ENCODE results near the gene EFNB2. TPM values are rescaled to one million over a fixed set of nuclear protein-coding genes. Genes with fewer than 3 reads are reported as not detected.

EFNB2 gene
- total RNA-seq, 1 donor from 2014 or later, result 0.31 TPM

GRCh38 chr13:106488076-106488475, 47.4 kb downstream of the EFNB2 start:
- Mint-ChIP-seq H3K4me1 (peaks cover 16% of the 10 kb centered on the region), H3K9me3 (no peaks in the 10 kb centered on the region), H3K4me3 (no peak overlapping the region), H3K36me3 (ENCODE audit: low read depth) (no peaks in the 10 kb centered on the region), H3K27me3 (peaks cover 39% of the 10 kb centered on the region), H3K27ac (no peak overlapping the region)
- no peak for TF ChIP-seq CTCF (IDR thresholded peaks at IDR 0.05)
- ChIA-PET CTCF (no interaction called here), POLR2A (no interaction called here)
- intact Hi-C loops (cut with micrococcal nuclease), result no loop called here
- ATAC-seq (ENCODE audit: low read depth) (no peak), DNase-seq (no peak)

- Mint-ChIP-seq H3K27me3 (peaks cover 33% of the 10 kb centered on the region), H3K9me3 (peaks cover 5% of the 10 kb centered on the region)
- CTCF ChIA-PET, result no interaction called here
Measured at GRCh38 chr13:106487129-106487528, 48.3 kb downstream of the EFNB2 start.

DNA sequence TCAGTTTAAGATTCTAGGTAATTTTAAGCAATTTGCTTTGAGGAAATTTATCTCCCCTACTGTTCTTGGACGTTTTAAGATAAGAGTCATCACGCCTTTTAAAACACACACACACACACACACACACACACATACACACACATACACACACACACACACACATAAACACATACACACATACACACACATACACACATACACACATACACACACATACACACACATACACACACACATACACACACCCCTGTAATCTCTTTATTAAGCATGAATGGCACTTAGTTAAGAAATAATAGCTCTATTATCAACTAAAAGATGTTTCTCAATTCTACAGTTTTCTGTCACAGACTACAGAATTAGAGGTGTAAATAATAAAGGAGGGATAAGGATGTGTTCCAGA, 49.2 kb downstream of the EFNB2 start:
- TF ChIP-seq CTCF (IDR thresholded peaks at IDR 0.05), result no peak
- Mint-ChIP-seq H3K4me3 (no peak overlapping the region), H3K27me3 (peaks cover 28% of the 10 kb centered on the region), H3K9me3 (peaks cover 5% of the 10 kb centered on the region), H3K27ac (no peak overlapping the region), H3K4me1 (peaks cover 20% of the 10 kb centered on the region), H3K36me3 (ENCODE audit: low read depth) (no peaks in the 10 kb centered on the region)
- DNase-seq, result no peak
- ATAC-seq (ENCODE audit: low read depth), result no peak
- intact Hi-C loops (cut with micrococcal nuclease), result no loop called here
- ChIA-PET POLR2A (no interaction called here), CTCF (no interaction called here)

More at GRCh38 chr13:106487129-106487528, 48.3 kb downstream of the EFNB2 start:
- no peak overlapping the region for H3K27ac Mint-ChIP-seq
- no peaks in the 10 kb centered on the region for H3K36me3 Mint-ChIP-seq (ENCODE audit: low read depth)
- intact Hi-C loops (cut with micrococcal nuclease), result no loop called here
- H3K4me1 Mint-ChIP-seq, result peaks cover 22% of the 10 kb centered on the region
- POLR2A ChIA-PET, result no interaction called here
- ATAC-seq (ENCODE audit: low read depth) (no peak), DNase-seq (no peak)
- no peak overlapping the region for H3K4me3 Mint-ChIP-seq
- TF ChIP-seq CTCF (IDR thresholded peaks at IDR 0.05), result no peak

- DNase-seq (no peak), ATAC-seq (ENCODE audit: low read depth) (no peak)
- TF ChIP-seq CTCF (IDR thresholded peaks at IDR 0.05), result no peak
- intact Hi-C loops (cut with micrococcal nuclease), result no loop called here
- Mint-ChIP-seq H3K4me1 (peaks cover 15% of the 10 kb centered on the region), H3K36me3 (ENCODE audit: low read depth) (no peaks in the 10 kb centered on the region), H3K27me3 (peaks cover 23% of the 10 kb centered on the region), H3K4me3 (no peak overlapping the region), H3K27ac (no peak overlapping the region), H3K9me3 (peaks cover 5% of the 10 kb centered on the region)
- ChIA-PET CTCF (no interaction called here), POLR2A (no interaction called here)
Measured at GRCh38 chr13:106484537-106485193, 50.8 kb downstream of the EFNB2 start.

DNA sequence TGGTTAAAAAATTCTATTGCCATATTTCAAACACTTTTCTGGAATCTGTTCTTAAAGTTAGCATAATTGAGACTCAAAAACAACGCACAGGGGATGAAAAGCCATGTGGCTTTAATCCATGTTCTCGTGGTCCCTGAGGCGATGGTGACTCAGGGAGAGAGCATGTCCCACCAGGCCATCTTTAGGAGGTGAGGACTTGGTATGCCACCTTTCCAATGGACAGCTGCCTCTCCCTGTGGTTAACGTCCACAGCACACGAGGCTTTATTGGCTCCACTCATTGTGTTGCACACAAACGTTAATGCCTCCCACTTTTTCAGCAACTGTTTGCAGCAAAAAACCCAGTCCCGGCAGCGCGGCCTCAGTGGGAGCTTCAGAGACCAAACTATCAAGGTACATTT, 51.4 kb downstream of the EFNB2 start:
- no peak overlapping the region for H3K4me3 Mint-ChIP-seq
- POLR2A ChIA-PET, result no interaction called here
- DNase-seq (no peak), ATAC-seq (ENCODE audit: low read depth) (no peak)
- H3K4me1 Mint-ChIP-seq, result peaks cover 15% of the 10 kb centered on the region
- H3K27ac Mint-ChIP-seq, result no peak overlapping the region
- H3K36me3 Mint-ChIP-seq (ENCODE audit: low read depth), result no peaks in the 10 kb centered on the region
- H3K27me3 Mint-ChIP-seq, result peaks cover 19% of the 10 kb centered on the region
- intact Hi-C loops (cut with micrococcal nuclease), result no loop called here
- TF ChIP-seq CTCF (IDR thresholded peaks at IDR 0.05), result no peak
- peaks cover 5% of the 10 kb centered on the region for H3K9me3 Mint-ChIP-seq
- CTCF ChIA-PET, result no interaction called here

All from activated B cell treated with CpG ODN at 0.5 μM for 24 hours (primary cell).